GM10266 (cell line): ENCODE results near the gene AKR7A2.

Source experiments
- DNase-seq: peaks from one replicate; pipeline ENCODE4 v3.0.0; 2012; ENCODE audit errors: extremely low spot score
- CTCF ChIP-seq: IDR thresholded peaks from 2 replicates; pipeline ENCODE4 v1.5.1; 2012; ENCODE audit warnings: mild to moderate bottlenecking, low read depth; ENCODE audit not compliant: control insufficient read depth, insufficient read depth; ENCODE audit errors: missing control alignments

Gene AKR7A2

GRCh38 chr1:19254416-19254815, 57.5 kb downstream of the AKR7A2 start:
- DNase-seq = no peak
- no peak for TF ChIP-seq CTCF
